NCI-H1417 (cell line): ENCODE results near the gene HHLA2.
"Not testable (repeated sequence)": the region's sequence is repeated elsewhere in the genome, so short reads cannot be mapped to it uniquely, and the experiment has no call there.

Experiments used
- DNase-seq, 3 experiments: peaks; one replicate each; lab custom pipeline; 2025; lab: John Stamatoyannopoulos, UW

Gene HHLA2

DNA sequence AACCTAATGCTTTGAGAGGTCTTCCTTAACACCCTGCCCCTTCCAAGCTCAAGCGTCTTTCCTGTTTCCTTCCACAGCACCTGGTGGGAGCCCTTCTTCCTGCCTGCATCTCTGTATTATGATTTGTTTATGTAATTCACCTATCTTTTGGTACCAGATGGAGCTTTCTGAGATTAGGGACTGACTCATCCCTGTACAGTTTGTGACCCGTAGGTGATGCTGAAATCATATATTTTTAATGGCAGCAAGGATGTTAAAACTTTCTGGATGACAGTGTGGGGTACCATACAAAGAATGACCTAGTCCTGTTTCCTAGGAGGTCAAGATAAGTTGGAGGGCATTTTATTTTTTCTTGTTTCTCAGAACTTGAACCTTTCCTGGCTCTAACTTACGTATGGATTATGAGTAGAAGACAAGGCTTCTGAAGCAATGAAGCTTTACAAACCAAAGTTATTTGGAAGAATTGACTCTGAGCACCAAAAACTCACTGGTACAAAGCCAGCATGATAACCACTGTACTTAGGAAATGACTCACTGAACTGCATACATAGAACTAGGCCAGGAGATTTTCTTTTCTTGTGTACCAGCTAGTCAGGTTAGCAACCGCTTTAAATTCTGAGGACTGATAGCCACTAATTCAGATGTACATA is 46.6 kb downstream of the HHLA2 start:
- no peak for DNase-seq

DNA sequence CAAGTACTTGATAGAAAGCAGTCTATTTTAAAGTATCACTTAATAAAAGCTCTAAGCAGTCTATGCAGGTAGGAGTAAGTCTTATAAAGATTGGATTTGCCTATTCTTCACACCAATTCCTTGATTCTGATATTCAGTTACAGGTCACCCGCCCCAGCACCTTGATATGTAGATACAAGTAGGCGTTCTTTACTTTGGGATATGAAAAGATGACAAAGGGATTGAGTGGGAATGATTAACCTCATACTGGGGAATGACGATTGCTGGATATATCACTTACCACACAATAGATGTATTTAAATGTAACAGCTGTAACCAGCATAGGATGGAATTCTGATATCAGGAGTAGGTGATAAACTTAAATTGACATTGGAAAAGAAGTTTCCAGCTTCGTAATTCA is 47.1 kb downstream of the HHLA2 start:
- no peak for DNase-seq

DNA sequence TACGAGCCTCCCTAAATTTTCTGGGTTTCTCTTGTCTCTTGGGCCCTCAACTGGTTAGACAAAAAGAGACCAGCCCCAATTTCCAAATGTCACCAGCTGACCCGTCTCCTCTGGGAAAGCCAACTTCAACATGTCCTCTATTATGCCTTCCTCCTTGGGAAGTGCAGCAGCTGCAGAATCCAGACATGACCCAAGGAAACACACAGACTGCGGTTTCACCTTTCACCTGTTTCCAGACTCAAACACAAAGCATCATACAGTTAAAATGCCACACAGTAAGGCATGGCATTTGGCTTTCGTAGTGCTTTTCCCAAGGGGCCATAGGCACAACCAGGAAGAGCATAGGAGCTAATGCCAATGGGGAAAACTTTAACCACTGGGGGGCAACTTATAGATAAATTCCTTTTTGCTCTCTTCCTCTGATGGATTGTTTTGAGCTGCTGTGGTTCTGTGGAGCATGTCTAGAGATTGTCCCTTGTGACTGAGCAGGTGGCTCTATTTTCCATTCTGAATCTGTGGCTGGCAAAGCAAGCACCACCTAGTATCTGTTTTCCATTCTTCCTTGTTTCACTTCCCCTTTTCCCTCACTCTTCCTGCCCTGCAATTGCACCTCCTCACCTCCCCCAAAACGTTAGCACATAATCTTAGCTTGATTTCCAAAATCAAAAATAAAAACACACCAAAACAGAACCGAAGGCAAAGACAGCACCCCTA is 49.3 kb downstream of the HHLA2 start:
- DNase-seq, result peak in 1 of 3 experiments; percentile 83

DNA sequence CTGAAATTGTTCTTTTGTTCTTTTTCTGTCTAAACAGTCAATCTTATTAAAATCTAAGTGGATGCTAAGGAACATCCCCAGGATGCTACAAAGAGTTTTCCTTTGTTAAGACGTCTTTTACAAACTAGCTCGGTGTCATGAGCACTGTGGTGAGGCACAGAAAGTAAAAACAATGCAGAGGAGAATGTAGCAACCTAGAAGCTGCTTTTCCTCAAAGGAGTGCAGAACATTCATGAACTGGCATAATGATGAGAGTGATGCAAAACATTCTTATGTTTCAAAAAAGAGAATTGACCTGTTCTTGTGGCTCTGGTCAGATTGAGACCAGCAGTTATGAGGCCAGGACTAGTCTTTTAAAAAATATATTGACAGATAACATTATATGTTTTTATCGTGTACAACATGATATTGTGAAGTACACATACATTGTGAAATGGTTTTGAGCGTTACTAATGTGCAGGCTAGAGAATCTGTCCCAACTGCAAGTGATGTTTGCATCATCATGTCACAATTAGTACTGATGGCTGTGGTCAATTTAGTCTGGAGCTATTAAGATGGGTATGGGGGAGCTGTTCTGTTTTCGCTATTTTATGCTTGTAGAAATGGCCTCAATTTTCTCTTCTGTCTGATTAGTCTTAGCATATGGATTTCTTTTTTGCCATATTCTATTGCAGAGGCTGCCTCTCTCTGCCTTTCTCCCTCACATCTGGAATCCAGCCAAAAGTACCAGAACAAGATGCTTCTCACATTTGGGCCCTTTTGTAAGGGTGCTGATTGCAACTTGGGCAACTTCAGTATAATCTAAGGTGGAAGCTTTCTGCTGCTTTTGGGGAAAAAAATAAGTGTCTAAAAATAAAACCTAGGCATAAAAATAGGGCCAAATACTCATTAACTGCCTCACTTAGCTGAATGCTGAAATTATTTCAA is 50.2 kb downstream of the HHLA2 start:
- DNase-seq, result no peak

DNA sequence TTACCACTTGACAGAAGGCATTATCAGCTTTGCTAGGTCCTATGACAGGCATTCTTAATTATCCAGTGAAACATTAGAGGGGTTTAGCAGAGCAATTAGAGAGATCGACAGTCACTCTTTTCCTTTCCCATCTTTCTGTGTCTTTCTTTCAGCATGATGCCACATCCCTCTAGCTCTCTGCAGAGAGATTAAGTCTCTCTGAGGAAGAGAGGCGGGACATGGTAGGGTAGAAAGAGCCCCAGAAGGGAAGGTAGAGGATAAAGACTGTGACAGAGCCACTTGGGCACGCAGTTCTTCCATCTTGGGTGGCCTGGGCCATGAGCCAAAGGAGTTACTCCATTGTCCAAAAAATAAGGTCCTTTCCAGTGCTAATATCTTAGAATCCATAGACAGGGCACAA is 55.8 kb downstream of the HHLA2 start:
- DNase-seq, result no peak

DNA sequence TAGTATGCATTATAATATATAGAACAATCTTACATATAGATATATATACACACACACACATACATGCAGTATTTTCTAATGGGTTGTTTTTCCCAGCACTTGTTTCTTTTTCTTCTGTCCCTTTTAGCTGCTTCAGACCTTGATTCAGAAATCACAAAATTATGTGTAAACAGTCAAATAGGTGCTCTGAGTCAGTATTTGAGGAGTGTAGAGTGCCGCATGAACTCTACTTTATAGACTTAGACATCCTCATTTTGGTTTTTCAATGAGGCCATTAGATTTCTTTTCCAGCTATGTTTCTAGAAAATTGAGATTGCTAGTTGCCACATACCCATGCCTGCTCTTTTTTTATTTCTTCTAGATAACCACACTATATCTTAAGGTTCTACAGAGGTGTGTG is 58.2 kb downstream of the HHLA2 start:
- DNase-seq, result no peak

DNA sequence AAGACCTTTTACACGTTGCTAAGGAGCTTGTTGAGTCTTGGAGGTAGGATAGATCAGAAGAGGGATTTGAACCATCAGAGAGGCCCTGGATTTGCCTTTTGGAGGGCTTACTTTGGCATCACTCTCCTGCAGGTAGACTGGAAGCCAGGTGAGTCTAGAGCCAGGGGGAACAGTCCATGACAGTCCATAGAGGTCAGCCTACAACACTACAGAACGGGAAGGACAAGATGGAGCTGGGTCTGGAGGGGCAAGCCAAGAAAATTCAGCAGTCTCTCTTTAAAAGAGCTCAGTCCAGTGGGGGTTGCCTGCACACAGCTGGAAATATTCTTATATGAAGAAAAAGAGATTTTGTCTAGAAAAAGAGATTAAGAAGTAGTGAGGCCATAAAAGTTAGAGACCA is 60.7 kb downstream of the HHLA2 start:
- DNase-seq, result no peak

DNA sequence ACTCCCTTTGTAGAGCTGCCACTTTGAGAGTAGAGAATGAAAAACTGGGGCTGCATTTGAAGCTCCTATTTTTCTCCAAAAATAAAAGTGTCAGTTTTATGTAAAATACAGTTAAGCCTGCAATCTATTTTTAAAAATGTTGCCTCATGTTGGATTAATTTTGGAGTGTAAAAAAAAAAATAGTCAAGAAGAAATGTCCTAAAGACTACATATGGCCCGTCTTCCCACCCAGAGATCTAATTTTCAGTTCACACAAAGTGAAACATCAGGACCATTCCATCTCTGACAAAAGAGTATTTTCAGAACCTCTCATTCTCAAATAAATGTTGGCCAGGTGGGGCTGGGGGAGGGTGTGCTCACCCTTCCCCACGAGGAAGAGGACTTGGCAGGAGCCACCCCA is 62.7 kb downstream of the HHLA2 start:
- no peak for DNase-seq

DNA sequence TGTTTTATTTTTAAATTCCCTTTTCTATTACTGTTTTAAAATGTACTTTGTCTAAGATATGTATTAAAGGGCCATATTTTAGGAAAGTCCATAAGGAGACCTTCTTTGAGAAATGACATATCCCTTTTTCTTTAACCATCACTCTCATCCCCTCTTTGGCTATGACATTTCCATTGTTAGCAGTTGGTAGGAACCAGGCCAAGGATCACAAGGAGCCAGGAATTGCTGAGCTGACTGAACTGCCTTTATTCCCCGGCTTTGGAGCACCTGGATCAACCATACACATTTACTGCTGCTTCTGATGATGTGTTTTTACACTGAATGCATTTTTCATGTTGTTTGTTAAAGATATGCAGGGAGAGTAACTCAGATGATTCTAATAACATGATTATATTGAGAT is 79.7 kb downstream of the HHLA2 start:
- DNase-seq, result peak in 1 of 3 experiments; percentile 55

- no peak for DNase-seq
Observed at GRCh38 chr3:108377384-108377783, 81.0 kb downstream of the HHLA2 start.

DNA sequence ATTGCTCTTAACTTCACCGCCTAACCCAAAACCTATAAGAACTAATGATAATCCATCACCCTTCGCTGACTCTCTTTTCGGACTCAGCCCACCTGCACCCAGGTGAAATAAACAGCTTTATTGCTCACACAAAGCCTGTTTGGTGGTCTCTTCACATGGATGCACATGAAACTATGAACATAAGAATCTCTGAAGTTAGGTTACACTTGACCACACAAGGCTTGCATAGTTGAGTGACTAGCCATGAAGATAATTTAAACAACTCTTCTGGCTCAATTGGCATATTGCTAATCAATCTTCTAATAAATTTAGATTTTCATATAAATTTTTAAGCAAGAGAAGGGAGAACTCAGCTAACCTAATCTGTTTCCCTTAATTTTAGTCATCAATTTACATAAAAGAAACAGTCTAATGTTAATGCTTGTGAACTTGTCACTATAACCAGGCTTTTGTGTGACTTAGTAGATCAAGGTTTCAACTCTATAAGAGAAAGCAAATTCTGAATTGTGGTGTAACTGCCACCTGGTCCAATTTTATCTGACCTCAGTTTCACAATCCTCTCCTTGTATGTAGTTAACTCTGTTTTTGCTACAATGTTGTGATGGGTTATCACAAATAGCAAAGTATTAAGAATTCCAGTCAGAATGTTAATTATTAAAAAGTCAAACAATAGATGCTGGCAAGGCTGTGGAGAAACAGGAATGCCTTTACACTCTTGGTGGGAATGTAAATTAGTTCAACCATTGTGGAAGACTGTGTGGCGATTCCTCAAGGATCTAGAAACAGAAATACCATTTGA is 82.0 kb downstream of the HHLA2 start:
- no peak for DNase-seq

GRCh38 chr3:108378952-108379342 is 82.6 kb downstream of the HHLA2 start:
- DNase-seq, result not testable (repeated sequence)

- peak in 2 of 3 experiments; percentile 46 to 76 for DNase-seq
Observed at GRCh38 chr3:108380128-108380795, 83.9 kb downstream of the HHLA2 start.

- peak in 2 of 3 experiments; percentile 13 to 55 for DNase-seq
Observed at GRCh38 chr3:108381529-108382140, 85.3 kb downstream of the HHLA2 start.

- DNase-seq, result no peak
Observed at GRCh38 chr3:108383306-108383705, 87.0 kb downstream of the HHLA2 start.

DNA sequence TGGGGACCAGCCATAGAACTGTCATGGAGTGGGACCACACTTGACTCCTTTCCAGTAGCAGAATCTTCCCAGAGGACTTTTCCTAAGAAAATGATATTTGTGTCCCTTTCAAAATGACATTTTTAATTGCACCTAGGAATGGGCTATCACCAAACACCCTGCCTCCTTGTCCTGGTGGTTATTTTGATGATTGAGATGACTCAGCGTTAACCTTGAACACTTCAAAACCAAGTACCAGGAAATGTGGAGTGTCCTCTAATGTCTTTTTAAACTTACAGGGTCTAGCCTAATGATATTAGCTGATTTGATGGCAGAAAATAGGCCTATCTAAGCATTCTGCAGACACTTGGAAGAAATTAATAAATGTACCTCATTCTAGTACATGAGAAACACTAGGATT is 90.7 kb downstream of the HHLA2 start:
- peak in 1 of 3 experiments; percentile 17 for DNase-seq

GRCh38 chr3:108388136-108389132 is 92.1 kb downstream of the HHLA2 start:
- peak; percentile 67 to 97 (median 86) for DNase-seq

DNA sequence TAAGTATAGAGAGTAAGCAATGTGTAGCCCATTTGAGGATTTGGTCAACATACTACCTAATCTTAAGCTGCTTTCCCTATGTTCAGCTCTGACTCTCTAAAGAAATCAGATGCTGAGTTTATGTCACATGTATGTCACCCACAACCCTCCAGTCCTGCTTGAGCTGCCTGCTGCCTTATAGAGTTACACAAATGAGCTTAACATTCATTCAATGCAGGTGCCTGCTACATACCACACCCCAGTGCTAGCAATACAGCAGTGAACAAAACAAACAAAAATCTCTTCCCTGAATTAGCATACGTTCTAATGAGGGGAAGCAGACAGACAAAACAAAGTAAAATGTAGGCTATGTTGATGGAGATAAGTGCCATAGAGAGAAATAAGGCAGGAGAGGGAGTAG is 93.0 kb downstream of the HHLA2 start:
- peak; percentile 23 to 73 (median 42) for DNase-seq

GRCh38 chr3:108391917-108392593 is 95.7 kb downstream of the HHLA2 start:
- DNase-seq, result no peak
